ENCODE data around the gene SLK.

- no peak for TF ChIP-seq CTCF (IDR thresholded peaks at IDR 0.05 in 8 of 11, conservative IDR thresholded peaks at IDR 0.05 in 3 of 11)
- TF ChIP-seq POLR2A (IDR thresholded peaks at IDR 0.05) = no peak
These were observed 36.0 kb downstream of the SLK start for GRCh38 chr10:104002911-104003310.
